GM19238 (cell line): Measurements from ENCODE around the gene MYH6.

Experiments used
- DNase-seq: peaks from one replicate; pipeline ENCODE4 v3.0.0; 2011; ENCODE audit warnings: low spot score; ENCODE audit not compliant: insufficient read length

The MYH6 gene

GRCh38 chr14:23359722-23360447 is 48.2 kb downstream of the MYH6 start:
- DNase-seq, result no peak

DNA sequence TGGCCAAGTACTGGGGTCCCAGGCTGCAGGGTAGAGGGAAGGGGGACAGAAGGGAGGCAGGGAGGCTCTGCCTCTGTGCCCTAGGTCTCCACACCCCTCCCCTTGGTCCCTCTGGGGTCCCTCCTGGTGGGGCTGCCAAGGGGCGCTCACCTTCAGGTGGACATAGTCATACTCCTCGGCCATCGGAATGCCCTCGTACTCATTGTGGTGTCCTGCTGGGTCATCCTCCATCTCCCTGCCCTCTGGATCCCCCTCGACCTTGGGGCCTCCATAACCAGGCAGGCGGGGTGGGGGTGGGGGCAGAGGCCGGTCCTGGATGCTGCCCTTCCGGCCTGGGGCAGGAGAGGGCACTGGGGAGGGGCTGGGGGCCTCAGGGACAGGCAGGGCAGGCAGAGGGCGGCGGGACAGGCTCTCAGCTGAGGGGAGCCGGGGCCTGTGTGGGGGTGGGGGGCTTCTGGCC is 48.9 kb downstream of the MYH6 start:
- DNase-seq, result no peak

DNA sequence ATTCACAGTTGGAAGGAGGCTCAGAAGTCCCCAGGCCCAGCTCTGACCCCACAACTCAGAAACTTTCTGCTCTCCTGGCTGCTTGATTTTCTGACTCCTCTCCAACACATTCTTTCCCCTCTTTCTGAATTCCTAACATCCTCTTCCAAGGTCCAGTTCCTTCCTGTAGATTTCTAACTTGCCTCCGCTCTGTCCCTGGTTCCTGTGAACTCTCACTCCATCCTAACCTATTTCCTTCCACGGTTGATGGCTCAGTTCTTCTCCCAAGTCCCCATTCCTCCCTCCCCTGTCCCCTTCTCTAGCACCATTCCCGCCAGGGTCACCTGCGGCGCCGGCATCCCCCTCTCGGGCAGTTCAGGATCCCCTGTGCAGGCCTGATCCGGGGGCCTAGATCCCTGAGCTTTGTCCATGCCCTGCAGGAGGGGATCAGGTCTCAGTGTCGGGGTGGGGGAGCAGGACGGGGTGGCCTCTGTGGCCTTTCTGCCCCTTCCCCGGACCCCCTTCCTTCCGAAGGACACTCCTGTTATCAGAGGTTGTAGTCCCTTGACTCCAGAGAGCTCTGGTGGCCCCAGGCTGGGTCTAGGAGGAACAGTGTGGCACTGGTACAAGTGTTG is 49.4 kb downstream of the MYH6 start:
- no peak for DNase-seq

GRCh38 chr14:23358042-23358441 is 50.0 kb downstream of the MYH6 start:
- no peak for DNase-seq

- DNase-seq, result no peak
Measured at GRCh38 chr14:23357261-23357660, 50.8 kb downstream of the MYH6 start.

DNA sequence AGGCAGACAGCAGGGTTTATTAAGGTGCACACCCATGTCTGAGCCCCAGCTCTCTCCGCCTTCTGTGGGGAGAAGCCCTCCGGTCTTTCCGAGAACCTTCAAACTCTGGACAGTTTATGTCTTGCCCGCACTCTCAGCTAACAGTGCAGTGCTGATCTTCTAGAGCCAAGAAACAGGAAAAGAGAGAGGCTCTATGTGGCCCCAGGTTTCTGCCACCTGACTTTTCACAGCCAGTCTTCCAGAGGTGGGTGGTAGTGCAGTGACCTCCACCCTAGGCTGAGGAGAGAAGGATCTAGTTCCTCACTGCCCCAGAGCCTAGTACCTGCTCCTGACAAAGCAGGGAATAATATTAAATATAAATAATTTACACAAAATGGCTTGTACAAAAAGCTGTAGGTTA is 51.4 kb downstream of the MYH6 start:
- no peak for DNase-seq

GRCh38 chr14:23355871-23356435 is 52.1 kb downstream of the MYH6 start:
- DNase-seq, result no peak

DNA sequence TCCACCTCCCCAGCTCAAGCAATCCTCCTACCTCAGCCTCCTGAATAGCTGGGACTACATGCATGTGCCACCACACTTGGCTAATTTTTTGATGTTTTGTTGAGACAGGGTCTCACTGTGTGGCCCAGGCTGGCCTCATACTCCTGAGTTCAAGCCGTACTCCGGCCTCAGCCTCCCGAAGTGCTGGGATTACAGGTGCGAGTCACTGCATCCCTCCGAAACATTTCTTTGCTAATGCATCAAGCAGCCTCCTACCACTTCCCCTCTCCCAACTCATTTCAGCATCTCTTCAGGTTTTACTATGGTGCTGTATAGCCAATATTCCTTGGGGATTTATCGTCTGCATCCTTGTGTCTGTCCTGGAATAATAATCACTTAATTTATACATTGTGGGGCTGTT is 53.1 kb downstream of the MYH6 start:
- no peak for DNase-seq

GRCh38 chr14:23353433-23353780 is 54.7 kb downstream of the MYH6 start:
- no peak for DNase-seq

DNA sequence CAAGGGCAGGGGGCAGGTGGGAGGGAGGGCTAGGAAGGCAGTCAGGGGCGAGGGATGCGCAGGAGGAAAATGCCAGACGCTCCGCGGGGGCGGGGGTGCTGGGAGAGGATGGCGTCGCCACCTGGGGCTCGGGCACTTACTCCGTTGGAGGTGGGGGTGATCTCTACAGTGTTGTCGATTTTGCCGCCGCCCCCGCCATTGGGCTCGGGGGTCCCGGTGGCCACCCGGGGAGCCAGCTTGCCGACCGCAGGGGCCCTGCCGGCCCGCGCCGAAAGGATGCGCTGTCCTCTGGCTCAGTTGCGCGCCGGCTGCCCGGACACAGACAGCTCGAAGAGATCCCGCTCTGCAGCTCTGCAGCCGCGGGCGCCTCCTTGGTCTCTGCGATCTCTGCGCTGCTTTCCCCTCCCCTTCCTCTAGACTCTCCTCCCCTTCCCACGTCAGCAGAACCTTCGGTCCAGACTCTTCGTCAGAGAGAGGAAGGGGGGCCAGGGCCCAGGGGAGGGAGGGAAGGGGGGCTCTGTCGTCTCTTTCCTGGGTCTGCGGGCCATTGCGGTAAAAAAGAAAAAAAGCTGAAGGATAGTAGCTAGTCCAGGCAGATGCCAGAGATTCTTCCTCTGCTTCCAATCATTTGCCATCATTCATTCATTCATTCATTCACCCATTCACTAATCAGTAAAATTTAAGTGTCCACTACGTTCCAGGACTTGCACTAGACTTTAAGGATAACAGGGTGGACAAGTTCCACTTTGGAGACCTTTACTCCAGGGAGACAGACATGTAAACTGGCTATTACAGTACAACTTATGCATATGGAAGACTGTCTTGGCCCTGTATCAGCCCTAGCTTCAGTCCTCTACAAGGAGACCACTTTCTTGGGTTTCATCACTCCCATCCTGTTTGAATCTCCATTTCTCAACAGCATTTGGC is 55.3 kb downstream of the MYH6 start, which contains the start of gene SLC22A17:
SLC22A17 (minus strand) TSS at position 382 of the 927 bp plus-strand sequence.
- no peak for DNase-seq

DNA sequence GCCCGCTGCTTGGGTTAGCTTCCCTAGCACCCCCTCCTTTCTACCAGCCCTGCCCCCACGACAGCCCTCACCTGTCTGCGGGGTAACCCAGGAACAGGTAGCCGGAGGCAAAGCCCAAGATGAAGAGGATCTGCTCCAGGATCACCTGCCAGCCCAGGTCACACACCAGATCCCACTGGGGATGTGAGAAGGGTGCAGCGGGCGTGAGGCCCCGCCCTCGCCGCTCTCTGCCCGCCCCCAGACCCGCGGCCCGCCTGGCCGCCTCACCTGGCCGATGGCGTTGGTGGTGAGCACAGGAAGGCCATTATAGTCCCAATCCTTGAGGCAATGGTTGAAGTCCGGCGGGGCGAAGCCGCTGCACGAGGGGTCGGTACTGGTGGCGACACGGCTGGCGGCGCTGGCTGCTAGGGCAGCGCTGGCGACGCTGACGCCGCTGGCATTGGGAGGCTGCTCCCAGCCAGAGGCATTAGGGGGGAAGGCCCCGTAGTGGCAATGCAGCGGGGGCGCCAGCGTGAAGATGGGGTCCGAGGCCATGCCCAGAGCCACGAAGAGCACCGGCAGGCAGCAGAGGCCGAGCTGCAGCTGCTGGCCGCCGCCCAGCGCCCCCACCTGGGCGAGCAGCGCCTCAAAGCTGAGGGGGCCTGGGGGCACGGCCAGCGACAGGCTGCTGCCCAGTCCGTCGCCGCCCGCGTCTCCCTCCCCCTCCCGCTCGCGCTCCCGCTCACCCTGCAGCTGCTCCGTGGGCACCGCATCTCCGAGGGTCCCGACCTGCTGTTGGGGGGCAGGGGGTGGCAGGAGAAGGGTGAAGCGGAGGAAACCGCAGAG is 56.2 kb downstream of the MYH6 start:
- DNase-seq, result no peak

GRCh38 chr14:23349156-23349845 is 58.8 kb downstream of the MYH6 start:
- DNase-seq, result no peak

- DNase-seq, result no peak
Measured at GRCh38 chr14:23348297-23348655, 59.8 kb downstream of the MYH6 start.

GRCh38 chr14:23347406-23348296 is 60.4 kb downstream of the MYH6 start:
- DNase-seq, result no peak

DNA sequence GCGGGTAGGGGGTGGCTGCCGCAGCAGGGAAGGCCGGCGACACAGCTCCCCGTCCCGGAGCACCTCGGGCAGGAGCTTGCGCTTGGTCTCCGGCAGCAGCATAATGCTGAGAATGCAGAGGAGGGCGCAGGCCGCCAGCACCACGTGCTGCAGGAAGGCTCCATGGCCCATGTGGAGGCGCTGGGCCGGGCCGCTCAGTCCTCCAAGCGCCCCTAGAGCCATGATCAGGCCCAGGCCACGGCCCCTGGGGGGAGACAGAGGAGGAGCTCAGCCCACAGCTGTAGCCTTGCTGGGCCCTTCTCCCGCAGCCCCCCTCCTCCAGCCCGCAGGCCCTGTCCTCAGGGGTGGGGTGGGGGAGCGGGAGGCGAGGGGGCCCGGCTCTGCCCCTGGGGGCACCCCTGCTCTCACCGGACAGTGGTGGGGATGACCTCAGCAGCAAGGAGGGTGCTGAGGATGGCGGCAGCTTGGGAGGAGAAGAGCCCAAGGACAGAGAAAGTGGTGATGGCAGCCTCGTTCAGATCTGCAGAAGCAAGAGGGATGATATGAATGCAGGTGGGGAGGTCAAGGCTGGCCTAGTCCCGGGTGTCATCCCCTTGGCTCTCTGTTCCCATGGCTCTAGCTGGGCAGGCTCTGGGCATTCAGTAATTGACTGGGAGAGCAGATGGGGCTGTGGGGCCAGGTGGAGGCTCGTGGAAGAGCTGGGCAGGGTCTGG is 61.2 kb downstream of the MYH6 start:
- DNase-seq, result no peak

GRCh38 chr14:23345987-23346692 is 61.9 kb downstream of the MYH6 start:
- DNase-seq, result no peak

DNA sequence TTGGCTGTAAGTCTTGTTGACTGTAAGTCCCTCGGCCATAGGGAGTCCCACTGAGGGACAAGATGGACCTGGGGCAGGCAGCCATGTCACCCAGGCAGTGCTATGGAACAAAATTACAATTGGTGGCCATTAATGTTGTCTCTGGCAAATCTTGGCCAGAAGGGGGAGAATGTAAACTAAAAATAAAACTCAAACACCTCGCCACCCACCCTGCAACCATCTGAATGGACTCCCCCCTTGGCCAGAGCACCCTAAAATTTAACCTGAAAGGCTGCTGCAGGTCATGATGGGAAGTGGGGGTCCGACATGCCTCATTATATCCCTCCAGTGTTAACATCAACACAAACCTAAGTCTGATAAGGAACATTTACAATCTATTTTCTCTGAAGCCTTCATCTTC is 63.6 kb downstream of the MYH6 start:
- DNase-seq, result no peak
